GM19043 (cell line): ENCODE data around the gene POLR1H.
"Not testable (repeated sequence)": the region's sequence is repeated elsewhere in the genome, so short reads cannot be mapped to it uniquely, and the experiment has no call there.

Experiments used
- ATAC-seq: cut with Tn5 transposase; IDR thresholded peaks from one replicate; pipeline ENCODE4 v1.9.1; 2021; ENCODE audit warnings: low read depth; ENCODE audit not compliant: unreplicated experiment

Gene POLR1H, protein sequence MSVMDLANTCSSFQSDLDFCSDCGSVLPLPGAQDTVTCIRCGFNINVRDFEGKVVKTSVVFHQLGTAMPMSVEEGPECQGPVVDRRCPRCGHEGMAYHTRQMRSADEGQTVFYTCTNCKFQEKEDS

DNA sequence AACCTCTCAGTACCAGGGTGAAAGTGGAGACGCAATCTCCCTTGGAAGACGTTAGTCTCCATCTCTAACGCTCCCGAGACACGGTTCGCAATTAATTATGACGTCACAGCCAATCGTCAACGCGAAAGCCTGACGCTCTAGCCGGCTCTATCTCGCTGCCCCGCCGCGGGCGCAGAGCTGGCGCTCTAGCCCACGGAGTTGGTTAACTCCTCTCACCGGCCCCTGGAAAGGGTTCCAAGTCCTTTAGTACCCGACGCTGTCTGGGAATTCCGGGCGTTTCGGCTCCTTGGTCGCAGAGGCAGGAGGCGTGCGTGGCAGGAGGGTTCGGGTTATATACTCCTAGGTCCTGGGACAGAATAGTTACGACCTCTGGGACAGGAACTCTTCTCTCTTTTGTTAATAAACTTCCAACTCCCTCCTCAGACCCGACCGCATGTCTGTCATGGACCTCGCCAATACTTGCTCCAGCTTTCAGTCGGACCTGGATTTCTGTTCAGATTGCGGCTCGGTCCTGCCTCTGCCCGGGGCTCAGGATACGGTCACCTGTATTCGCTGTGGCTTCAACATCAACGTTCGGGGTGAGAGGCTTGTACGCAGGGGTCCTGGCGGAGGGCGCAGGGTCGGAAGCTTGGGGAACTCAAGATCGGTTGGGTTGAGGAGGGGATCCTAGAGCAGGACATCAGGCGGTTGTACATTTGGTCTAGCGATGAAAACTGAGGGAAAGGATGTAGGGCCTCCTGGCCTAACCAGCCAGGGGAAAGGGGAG, at the start of gene POLR1H:
TSS of gene POLR1H (plus strand) at position 174 of the 766 bp plus-strand sequence. CDS start at position 434, 260 bp downstream.
- peak; percentile 83 for ATAC-seq

DNA sequence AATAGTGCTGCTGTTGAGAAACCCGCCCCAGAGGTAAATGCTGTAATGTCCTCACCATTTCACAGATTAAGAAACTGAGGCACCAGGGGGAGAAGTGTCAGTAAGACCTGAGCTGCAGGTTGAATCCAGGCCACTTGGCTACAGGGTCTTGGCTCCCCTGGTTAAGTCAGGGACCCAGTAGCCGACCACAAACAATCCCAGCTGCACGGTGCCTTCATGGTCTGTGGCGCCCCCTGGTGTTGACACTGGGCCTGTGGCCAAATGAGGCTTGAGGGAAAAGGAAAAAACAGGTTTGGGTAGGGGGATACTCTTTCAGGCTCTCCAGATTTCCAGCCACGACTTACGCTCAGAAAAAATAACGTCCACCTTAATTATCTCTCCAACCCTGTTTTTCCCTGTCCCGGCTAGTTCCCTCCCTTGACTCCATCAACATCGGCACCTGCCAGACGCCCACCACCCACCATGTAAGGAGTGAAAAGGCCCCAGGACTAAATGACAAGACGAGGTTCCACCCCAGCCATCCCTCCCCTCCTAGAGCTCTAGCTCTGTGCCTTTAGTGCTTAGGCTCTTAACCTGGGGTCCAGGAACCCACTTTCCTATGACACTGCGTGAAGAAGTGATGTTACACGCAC, 47.7 kb upstream of the POLR1H start:
- ATAC-seq = no peak

DNA sequence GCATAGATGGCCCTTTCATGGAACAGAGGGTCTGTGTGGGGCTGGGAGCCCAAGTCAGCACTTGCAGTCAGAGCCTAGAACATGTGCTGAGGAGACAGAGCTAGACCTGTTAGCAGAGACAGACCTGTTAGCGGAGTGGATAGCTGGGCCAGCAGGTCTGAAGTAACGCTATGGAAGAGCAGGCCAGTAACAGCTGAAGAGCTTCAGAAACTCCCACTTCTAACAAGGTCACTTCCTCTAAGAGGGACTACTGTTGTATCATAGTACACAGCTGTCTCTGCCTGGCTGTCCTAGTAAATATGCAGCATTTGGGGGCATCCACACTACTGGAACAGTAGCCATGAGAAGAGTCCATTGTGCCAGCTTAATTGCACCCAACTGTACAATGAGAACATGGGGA, 41.2 kb upstream of the POLR1H start:
- ATAC-seq = no peak

DNA sequence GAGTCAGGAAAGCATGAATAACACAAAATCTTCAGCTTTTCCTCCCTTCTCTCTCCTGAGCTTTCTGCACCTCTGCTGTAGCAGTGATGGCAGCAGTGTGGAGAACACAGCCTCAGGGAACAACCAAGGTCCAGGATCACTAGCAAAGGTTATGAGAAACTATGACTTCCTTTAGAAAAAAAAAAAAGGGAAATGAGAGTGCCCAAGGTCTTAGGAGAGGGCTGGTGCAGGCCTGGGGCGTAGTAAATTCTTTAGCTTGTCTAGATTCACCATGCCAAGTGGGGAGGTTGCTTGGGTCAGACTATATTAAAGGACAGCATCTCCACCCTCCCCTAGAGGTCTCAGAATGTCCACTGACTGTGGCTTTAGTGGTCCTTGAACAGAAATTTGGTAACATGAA, 40.4 kb upstream of the POLR1H start:
- no peak for ATAC-seq

DNA sequence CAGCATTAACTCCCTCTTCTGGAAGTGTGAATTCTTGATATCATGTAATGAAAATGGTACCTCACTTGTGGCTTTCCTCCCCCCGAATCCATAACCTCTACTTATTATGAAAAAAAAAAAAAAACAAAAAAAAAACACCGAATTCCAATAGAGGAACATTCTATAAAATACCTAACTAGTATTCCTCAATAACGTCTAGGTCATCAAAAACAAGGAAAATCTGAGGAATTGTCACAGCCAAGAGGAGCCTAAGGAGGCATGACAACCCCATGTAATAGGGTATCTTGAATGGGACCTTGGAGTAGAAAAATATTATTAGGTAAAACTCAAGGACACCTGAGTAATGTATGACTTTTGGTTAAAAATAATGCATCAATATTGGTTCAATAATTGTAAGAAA, 38.9 kb upstream of the POLR1H start:
- no peak for ATAC-seq

DNA sequence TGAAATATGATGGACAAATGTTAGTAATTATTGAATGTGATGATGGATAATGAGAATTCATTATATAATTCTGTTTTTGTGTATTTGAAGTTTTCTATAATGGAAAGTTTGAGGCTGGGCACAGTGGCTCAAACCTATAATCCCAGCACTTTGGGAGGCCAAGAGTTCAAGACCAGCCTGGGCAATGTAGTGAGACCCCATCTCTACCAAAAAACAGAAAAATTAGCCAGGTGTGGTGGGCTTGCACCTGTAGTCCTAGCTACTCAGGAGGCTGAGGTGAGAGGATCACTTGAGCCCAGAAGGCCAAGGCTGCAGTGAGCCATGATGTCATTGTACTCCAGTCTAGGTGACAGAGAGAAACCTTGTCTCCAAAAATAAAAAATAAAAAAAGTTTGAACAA, 38.4 kb upstream of the POLR1H start:
- not testable (repeated sequence) for ATAC-seq

DNA sequence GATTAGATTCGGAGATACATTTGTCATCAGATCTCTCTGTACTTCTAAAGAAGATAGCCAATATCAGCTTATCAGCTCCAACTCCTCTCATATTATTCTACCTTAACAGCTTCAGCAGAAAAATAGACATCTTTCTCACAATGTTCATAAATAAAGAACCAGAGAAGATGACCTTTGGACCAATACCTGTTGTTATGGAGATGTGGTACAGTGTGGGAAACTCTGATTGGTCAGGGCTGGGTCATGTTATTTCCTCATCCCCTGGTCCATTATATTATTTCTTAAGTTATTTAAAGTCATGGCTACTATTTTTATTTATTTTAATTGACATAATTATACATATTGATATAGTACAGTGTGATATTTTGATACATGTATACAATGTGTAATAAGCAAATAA, 35.9 kb upstream of the POLR1H start:
- no peak for ATAC-seq

DNA sequence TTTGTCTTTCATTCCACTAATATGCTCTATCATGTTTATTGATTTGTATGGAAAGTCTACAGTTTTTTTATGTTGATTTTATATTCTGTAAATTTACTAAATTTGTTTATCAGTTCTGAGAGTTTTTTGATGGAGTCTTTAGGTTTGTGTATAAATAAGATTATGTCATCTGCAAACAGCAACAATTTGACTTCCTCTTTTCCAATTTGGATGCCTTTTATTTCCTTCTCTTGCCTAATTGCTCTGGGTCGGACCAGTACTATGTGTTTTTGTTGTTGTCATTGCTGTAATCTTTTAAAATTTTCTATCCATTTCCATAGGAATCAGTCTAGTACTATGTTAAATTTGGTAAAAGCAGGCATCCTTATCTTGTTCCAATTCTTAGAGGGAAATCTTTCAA, 31.5 kb upstream of the POLR1H start:
- ATAC-seq = no peak

DNA sequence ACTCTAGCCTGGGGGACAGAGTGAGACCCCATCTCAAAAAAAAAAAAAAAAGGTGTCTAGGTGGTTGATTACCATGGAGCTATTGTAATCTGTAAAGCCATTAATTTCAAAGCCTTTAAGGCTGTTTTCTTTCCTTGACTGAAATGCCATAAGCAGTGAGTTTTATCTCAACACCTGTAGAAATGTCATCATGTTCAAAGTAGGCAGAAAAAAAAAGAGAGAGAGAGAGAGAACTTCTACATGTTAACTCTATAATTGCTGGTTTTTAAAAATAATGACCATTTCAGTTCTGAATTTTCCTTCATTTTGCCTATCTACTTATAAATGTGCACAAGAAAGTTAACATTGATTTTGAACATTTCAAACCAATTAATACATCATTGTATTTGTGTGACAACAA, 29.7 kb upstream of the POLR1H start:
- ATAC-seq = no peak

DNA sequence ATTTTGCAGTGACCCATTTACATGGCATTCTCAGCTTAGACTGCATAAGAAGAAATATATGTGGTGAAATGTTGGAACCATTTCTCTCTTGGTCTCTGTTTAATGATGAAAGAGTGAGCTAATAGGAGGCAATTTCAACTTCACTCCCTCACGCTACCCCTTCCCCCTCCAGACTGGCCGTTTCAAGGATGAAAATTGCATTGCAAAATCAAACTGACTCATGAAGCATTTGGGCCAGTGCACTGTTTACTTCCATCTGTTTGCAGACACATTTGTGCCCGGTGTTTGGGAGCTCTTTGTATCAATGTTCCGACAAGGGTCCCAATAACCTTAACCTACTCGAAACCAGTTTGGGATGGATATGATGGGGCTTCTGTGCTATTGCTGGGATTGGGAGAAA, 27.6 kb upstream of the POLR1H start:
- ATAC-seq = not testable (repeated sequence)

DNA sequence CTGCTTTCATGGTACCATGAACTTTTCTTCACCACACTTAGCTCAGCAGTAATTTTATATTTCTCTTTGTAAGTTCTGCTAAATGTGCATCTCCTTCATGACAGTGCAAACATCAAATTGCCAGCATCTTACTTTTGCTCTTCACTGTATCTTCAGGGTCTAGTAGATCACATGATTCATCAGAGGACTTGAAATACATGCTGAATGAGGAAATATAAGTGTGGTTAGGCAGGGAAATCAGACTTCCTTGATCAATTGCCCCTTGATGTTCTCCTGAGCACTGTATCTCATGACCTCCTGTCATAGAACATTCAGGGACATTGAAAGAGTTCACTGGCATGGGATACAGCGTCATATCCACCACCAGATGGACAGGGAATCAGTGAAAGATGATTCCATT, 25.3 kb upstream of the POLR1H start:
- no peak for ATAC-seq

DNA sequence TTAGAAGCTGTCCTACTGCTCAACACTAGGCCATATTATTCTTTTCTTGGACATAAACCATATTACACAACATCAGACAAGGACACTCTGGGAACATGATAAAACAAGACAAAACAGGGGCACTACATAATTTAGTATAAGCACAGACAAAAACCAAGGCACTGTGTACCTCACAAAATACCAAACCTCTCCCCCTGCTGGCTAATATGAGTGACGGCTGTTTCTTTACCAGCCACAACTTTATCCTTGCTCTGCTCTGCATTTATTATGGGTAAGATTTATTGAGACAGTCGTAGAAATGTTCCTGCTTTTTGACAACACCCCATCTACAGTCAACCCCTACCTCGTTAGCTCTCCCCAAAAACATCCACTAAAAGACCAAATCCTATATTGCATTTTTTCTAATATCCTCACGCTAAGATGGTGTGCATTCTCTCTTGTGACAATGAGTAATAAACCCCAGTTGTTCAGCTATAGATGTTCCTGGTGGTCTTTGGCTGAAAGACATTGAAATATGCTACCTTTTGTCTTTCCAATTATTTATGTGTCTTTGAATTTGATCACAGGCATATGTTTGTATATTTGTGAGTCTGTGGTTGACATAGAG, 23.8 kb upstream of the POLR1H start:
- no peak for ATAC-seq

DNA sequence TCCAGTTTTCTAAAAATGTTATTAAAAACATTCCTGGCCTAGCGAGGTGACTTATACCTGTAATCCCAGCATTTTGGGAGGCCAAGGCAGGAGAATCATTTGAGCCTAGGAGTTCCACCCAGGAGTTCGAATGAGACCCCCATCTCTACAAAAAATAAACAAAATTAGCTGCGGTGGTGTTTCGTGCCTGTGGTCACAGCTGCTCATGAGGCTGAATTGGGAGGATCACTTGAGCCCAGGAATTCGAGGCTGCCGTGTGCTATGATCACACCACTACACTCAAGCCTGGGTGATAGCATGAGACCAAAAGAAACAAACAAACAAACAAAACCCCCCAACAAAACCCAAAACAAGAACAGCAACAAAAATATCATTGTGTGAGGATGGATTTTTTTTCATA, 19.8 kb upstream of the POLR1H start:
- ATAC-seq = no peak

DNA sequence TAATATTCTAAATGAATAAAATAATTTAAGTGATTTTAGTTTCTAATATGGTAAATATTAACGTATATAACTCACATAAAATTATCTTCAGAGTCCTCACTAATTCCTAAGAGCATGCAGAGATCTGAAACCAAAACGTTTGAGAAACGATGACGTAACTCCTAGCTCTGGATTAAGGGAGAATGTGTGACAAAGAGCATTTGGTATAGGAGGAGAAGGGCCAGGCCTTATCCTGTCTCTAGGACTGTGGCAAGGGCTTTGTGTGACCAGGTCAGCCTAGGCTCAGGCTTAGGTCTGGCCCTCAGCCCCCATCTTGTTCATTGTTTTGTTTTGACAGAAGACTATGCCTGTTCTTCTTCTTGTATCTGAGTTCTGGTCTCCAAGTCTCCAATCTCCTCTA, 19.2 kb upstream of the POLR1H start:
- no peak for ATAC-seq

DNA sequence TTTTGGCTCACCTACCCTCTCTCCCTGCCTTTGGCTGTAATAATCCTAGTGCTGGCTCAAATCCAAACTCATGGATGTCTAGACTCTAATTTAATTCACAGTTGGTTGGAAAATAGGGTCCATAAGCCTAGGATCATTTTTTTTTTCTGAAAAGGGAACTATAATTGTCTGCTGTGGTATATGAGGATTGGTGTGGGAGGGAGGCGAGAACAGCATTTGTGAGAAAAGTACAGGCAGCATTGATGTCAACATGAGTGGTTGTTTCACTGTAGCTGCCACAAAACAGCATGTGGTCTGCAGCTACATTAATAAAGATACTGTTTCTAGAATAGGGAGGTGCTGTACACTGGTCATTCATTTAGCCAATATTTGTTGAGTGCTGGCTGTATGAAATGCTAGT, 18.6 kb upstream of the POLR1H start:
- ATAC-seq = no peak

DNA sequence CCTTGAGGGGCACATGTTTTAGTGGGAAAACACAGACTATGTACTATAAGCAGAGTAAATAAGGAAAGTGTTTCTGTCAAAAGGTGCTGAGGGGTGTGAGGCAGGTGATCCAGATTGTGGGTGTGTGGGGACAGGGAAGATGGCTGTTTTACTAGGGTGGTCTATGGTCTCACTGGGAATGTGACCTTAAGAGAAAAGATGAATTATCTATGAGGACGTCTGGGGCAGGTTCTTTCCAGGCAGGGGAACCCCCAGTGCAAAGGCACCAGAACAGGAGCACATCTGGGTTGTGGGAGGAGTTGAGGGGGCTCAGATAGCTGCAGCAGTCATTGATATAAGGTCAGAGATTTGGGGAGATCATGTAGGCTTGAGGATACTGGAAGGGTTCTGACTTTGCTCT, 18.2 kb upstream of the POLR1H start:
- no peak for ATAC-seq

DNA sequence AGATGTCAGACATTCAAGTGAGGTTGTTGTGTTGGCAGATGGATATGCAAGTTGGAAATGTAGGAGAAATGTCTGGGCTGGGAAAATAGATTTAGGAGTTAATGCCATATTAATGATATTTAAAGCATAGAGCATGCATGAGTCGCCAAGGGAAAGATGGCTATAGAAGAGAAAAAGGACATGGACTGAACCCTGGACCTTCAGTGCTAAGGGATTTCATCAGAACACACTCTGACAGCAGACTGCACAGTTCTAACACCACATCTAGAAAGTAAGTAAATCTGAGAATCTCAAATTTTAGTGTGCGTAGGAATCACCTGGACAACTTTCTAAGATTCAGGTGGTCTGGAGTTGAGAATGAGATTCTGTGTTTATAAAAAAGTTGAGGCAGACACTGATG, 17.3 kb upstream of the POLR1H start:
- ATAC-seq = no peak

DNA sequence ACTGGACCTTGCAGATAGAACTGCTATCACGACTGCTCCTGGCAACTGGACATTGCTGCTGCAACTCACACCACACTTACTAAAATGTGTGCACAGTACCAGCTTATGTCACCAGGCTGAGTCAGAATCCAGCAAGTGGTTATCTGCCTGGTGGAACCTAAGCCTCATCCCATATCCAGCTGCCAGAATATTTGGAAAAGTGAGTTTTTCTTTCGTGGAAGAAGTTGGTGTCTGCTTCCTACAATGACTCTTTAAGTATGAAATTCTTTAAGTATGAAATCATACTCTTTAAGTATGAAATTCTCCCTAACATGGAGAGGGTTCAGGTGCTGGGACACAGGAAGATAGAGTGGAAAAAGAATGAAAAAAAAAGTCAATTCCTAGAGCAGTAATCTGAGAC, 16.4 kb upstream of the POLR1H start:
- ATAC-seq = no peak

DNA sequence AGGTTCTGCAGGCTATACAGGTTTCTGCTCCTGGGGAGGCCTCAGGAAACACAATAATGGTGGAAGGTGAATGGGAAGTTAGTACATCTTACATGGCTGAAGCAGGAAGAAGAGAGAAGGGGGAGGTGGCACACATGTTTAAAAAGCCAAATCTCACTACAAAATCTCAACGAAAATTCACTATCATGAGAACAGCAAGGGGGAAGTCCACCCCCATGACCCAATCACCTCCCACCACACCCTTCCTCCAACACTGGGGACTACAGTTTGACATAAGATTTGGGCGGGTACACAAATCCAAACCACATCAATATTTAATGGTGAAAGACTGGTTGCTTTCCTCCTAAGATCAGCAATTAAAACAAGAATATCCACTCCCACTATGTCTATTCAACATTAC, 13.8 kb upstream of the POLR1H start:
- no peak for ATAC-seq

DNA sequence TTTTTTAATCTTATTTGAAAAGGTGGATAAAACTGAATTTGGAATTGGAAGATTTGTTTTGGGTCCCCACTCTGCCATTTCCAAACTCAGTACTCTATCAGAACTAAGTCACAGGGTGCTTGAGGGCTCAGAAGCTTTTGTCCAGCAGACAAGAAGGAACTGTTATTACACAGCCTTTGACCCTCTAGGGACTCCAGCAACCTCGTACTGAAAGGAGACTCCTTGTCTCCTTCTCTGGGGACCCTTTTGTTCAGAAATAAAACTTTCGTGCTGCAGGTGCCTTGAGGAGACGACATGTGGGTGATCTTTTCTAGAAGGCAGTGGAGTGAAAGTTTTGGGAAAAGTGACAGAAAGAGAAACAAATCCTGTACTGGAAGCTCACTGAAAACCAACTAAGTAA, 7.4 kb upstream of the POLR1H start:
- no peak for ATAC-seq

DNA sequence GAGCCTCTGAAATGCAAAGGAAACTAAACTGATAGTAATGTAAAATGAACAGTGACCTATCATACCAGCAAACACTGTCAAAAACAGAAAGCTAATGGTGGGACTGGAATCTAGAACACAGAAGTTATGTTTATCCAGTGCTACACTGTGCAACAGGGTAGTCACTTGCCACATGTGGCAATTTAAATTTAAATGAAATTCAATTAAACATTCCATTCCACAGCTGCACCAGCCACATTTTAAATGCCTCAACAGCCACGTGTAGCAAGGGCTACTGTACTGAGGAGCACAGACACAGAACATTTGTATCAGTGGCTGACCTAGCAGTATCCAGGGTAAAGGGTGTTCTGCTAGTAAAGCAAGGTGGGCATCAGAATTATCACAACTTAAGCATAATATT, 5.6 kb upstream of the POLR1H start:
- ATAC-seq = no peak

DNA sequence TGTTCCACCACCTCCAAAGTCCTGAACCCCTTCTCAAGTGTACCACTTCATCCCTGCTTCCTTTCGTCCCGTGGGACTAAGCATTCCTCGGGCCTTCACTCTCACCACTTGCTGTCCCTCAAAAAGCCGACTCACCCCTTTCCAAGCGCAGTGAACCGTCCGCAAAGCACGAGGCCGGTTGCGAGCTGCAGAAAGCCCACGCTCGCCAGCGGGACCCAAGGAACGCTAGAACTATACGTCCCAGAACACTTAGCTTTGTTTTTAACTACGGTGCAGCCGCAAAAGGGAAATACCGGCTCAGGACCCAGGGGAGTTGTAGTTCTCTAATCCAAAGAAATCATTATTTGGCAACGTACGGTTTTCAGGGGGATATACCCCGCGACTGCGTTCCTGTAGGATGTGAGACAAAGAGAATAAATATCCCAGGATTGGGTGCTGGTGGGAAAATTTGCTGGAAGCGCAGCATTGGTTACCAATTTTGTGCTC, 416 bp upstream of the POLR1H start:
- ATAC-seq = no peak
